Caco-2 (cell line): ENCODE data around the gene D2HGDH. TPM values are rescaled to one million over a fixed set of nuclear protein-coding genes. Genes with fewer than 3 reads are reported as not detected.

Experiments
- BruUV-seq: library from RNA; stranded (reverse); fragments of 400-500 nt; replicated peaks from 2 replicates; lab custom pipeline; 2021; lab: Mats Ljungman, UMichigan
- CTCF ChIA-PET: fragments of 300-600 bp; sonication (Branson Sonifier 250); formaldehyde crosslinking; loops from one replicate; lab custom pipeline; 2022; ENCODE audit warnings: antibody characterized with exemption; lab: Charles Lee
- POLR2A ChIA-PET: fragments of 300-600 bp; sonication (Branson Sonifier 250); formaldehyde crosslinking; loops from one replicate; lab custom pipeline; 2022; ENCODE audit warnings: antibody characterized with exemption; lab: Charles Lee
- DNase-seq, 2 experiments: peaks; one replicate each; pipeline versions ENCODE4 v3.0.0 to v3.0.0-alpha.2; 2020 to 2022
- H3K27me3 ChIP-seq: replicated peaks from 2 replicates; pipeline ENCODE4 v1.6.0; 2011; ENCODE audit warnings: low read length; ENCODE audit not compliant: control insufficient read depth, insufficient read depth
- H3K36me3 ChIP-seq: 2 replicates; pipeline ENCODE4 v1.5.1; 2011; ENCODE audit warnings: low read length; ENCODE audit not compliant: control insufficient read depth, insufficient read depth
- H3K4me1 ChIP-seq: fragments of 250-450 bp; sonication (Bioruptor Pico); 2 replicates; pipeline ENCODE4 v1.5.1; 2020; ENCODE audit warnings: mild to moderate bottlenecking
- H3K4me3 ChIP-seq: 2 replicates; pipeline ENCODE4 v1.5.1; 2011; ENCODE audit warnings: low read depth, mild to moderate bottlenecking, control low read depth, low read length
- H3K9me3 ChIP-seq: fragments of 250-450 bp; sonication (Bioruptor Pico); 2 replicates; pipeline ENCODE4 v1.5.1; 2020; ENCODE audit warnings: mild to moderate bottlenecking, moderate library complexity
- H3K27ac Mint-ChIP-seq: one replicate; pipeline ENCODE4 v1.8.0; 2022; ENCODE audit warnings: mixed read lengths; ENCODE audit not compliant: unreplicated experiment
- H3K27me3 Mint-ChIP-seq: one replicate; pipeline ENCODE4 v1.8.0; 2022; ENCODE audit warnings: mixed read lengths; ENCODE audit not compliant: insufficient read depth, unreplicated experiment
- H3K36me3 Mint-ChIP-seq: one replicate; pipeline ENCODE4 v1.8.0; 2022; ENCODE audit warnings: mild to moderate bottlenecking, mixed read lengths; ENCODE audit not compliant: insufficient read depth, unreplicated experiment
- H3K4me1 Mint-ChIP-seq: one replicate; pipeline ENCODE4 v1.8.0; 2022; ENCODE audit warnings: low read depth, mixed read lengths; ENCODE audit not compliant: unreplicated experiment
- H3K4me3 Mint-ChIP-seq: one replicate; pipeline ENCODE4 v1.8.0; 2022; ENCODE audit warnings: mild to moderate bottlenecking, moderate library complexity, mixed read lengths; ENCODE audit not compliant: unreplicated experiment
- H3K9me3 Mint-ChIP-seq: one replicate; pipeline ENCODE4 v1.8.0; 2022; ENCODE audit warnings: mixed read lengths; ENCODE audit not compliant: unreplicated experiment
- CTCF ChIP-seq, 2 experiments: fragments of 200-600 bp in 1 of 2; IDR thresholded peaks; 1 replicate in 1 of 2; 2 replicates in 1 of 2; pipeline versions ENCODE4 v1.5.1 to v1.8.0; 2011 to 2022; ENCODE audit warnings: antibody characterized with exemption in 1 of 2, control low read depth in 1 of 2, inconsistent platforms in 1 of 2, low read depth in 1 of 2, low read length in 1 of 2, mild to moderate bottlenecking in 1 of 2, moderate library complexity in 1 of 2; ENCODE audit not compliant: insufficient read depth in 1 of 2, severe bottlenecking in 1 of 2, unreplicated experiment in 1 of 2
- intact Hi-C: fragments of 100-400 bp; cut with micrococcal nuclease; formaldehyde crosslinking; loops from one replicate; pipeline ENCODE4 v1.10.0; 2022; ENCODE audit not compliant: unreplicated experiment
- total RNA-seq: library from RNA; stranded (reverse); gene quantifications from 2 replicates; pipeline ENCODE4 v1.2.3, GENCODE V29; 2022

The D2HGDH gene
- total RNA-seq, 1 experiment from 2014 or later, result 35.4 TPM

DNA sequence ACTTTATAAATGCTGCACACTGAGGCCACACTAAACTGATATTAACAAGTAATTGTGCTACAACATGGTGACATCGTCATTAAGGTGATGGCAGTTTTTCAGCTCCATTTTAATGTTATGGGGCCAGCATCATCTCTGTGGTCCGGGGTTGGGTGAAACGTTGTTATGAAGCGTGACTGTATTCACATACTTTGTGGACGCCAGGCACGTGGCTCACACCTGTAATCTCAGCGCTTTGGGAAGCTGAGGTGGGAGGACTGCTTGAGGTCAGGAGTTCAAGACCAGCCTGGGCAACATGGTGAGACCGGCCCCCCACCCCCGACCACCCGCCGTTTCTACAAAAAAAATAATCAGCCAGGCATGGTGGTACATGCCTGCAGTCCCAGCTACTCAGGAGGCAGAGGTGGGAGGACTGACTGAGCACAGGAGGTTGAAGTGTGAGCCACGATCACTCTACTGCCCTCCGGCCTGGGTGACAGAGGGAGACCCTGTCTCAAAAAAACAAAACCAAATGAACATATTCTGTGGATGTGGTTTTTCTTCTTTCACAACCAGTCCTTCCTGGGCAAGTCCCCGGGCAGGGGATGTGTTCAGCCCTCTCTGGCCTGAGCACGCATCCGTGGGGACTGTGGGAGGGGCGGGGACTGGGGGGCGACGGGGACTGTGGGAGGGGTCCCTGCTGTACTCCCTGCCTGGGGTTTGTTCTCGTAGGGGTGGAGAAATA lies 29.3 kb downstream of the D2HGDH start:
- Histone ChIP-seq H3K27me3 (no peaks in the 10 kb centered on the region), H3K36me3 (no peaks in the 10 kb centered on the region), H3K9me3 (no peaks in the 10 kb centered on the region), H3K4me3 (no peak overlapping the region), H3K4me1 (no peaks in the 10 kb centered on the region)
- no peaks in the 10 kb centered on the region for H3K9me3 Mint-ChIP-seq
- peaks cover 12% of the 10 kb centered on the region for H3K4me1 Mint-ChIP-seq
- no peak for DNase-seq
- no TSS peak for BruUV-seq
- H3K4me3 Mint-ChIP-seq, result no peak overlapping the region
- peaks cover 8% of the 10 kb centered on the region for H3K36me3 Mint-ChIP-seq
- no peak overlapping the region for H3K27ac Mint-ChIP-seq
- no peaks in the 10 kb centered on the region for H3K27me3 Mint-ChIP-seq
- POLR2A ChIA-PET, result no interaction called here
- intact Hi-C loops, result no loop called here
- no peak for TF ChIP-seq CTCF (IDR thresholded peaks at IDR 0.05; ENCODE audit: insufficient read depth in 1 of 2, low read depth in 1 of 2, low read length in 1 of 2, severe bottlenecking in 1 of 2, unreplicated experiment in 1 of 2)
- CTCF ChIA-PET, result no interaction called here

DNA sequence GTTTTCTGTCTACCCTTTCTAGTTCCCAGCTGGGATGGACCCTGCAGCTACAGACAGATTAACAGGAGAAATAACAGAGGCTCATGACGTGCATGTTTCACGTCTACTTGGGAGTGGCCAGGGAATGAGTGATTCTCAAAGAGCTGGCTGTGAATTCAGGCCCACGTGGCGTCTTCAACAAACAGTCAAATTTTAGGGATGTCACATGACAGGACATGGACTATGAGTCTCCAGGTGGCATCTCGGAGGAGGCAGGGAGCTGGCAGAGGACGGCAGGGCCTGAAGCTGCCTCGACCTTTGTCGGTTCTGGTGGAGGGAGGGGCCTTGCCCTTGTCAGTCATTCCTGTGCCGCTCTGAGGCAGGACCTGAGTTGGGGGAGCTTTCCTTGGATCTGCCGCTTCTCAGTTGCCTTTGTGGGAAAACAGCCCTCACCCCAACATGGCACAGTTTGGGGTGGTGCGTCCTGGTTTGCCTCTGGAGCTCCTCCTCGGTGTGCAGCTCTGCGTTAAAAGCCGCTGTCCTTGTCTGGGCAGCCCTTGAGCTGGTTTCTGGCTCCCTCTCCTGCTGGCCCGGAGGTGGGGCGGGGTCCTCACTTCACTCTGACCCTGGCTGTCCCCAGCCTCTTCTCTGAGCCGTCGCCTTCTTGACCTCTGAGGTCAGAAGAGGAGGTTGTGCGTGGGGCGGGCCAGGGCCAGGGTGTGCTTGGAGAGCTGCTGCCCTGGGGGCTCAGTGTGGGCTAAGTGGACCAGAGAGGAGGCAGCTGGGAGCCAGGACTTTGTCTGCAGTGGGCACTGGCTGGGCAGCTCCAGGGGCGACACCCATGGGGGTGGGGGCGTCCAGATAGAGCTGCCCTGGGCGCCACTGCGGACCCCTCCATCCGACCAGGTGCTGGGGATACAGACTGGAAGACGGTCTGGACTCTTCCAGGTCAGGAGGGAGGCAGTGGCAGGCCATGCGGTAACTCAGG lies 30.1 kb downstream of the D2HGDH start:
- Histone ChIP-seq H3K4me3 (no peak overlapping the region), H3K9me3 (no peaks in the 10 kb centered on the region), H3K27me3 (no peaks in the 10 kb centered on the region), H3K36me3 (no peaks in the 10 kb centered on the region), H3K4me1 (no peaks in the 10 kb centered on the region)
- Mint-ChIP-seq H3K4me3 (no peak overlapping the region), H3K9me3 (no peaks in the 10 kb centered on the region), H3K4me1 (peaks cover 9% of the 10 kb centered on the region), H3K27ac (no peak overlapping the region), H3K27me3 (no peaks in the 10 kb centered on the region), H3K36me3 (peaks cover 8% of the 10 kb centered on the region)
- no peak for TF ChIP-seq CTCF (IDR thresholded peaks at IDR 0.05; ENCODE audit: insufficient read depth in 1 of 2, low read depth in 1 of 2, low read length in 1 of 2, severe bottlenecking in 1 of 2, unreplicated experiment in 1 of 2)
- intact Hi-C loops, result no loop called here
- CTCF ChIA-PET, result no interaction called here
- POLR2A ChIA-PET, result no interaction called here
- no peak for DNase-seq
- no TSS peak for BruUV-seq

- ChIA-PET POLR2A (no interaction called here), CTCF (no interaction called here)
- H3K27me3 ChIP-seq, result no peaks in the 10 kb centered on the region
- H3K4me3 ChIP-seq, result no peak overlapping the region
- Mint-ChIP-seq H3K4me1 (peaks cover 11% of the 10 kb centered on the region), H3K4me3 (no peak overlapping the region), H3K27ac (no peak overlapping the region), H3K9me3 (no peaks in the 10 kb centered on the region), H3K36me3 (peaks cover 15% of the 10 kb centered on the region), H3K27me3 (no peaks in the 10 kb centered on the region)
- H3K36me3 ChIP-seq, result no peaks in the 10 kb centered on the region
- no peaks in the 10 kb centered on the region for H3K9me3 ChIP-seq
- BruUV-seq, result no TSS peak
- DNase-seq, result no peak
- TF ChIP-seq CTCF (IDR thresholded peaks at IDR 0.05; ENCODE audit: insufficient read depth in 1 of 2, low read depth in 1 of 2, low read length in 1 of 2, severe bottlenecking in 1 of 2, unreplicated experiment in 1 of 2), result no peak
- intact Hi-C loops, result no loop called here
- peaks cover 26% of the 10 kb centered on the region for H3K4me1 ChIP-seq
Observed at GRCh38 chr2:241767464-241768250, 33.2 kb downstream of the D2HGDH start.
